ENCODE results near the gene MAP1A.

Gene MAP1A

DNA sequence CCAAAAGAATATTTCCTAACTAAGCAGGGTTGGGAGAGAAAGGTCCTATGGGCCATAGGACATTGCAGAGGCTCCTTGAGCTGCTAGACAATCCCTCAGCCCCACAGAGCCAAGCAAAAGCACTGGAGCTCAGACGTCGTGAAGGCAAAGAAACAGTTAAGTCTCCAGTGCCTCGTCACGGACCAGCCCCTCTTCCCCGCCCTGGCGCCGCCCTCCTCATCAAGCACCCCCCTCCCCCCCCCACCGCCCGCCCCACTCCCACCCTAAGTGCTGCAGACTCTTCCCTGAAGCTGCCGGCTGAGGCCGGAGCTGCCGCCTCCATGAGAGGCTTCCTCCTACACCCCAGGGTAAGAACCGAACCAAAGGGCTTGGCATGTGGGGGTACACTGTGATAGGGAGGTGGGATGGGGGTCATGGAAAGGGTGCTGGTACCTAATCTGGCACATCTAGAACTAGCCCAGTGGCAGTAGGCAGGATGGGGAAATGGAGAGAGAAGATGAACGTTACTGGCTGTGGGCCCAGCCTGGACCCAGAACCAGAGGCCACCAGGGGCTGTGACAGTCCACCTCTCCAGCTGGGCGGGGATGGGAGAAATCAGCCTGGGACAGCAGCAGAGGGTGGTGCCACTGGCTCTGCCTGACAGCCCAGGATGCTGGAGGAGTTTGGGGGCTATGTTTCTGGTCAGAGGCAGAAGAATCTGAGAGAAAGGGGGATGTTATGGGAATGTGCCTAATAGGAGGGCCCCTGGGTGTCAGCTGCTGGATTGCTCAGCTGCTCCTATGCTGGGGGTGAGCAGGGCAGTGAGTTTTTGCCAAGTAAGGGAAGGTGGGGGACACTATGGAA is at the start of gene MAP1A:
Gene MAP1A (plus strand): TSS at position 255 of the 843 bp plus-strand sequence. CDS start 3,866 bp downstream, outside the sequence.
- DNase-seq (ENCODE audit: low read depth in 2 of 2): no peak

DNA sequence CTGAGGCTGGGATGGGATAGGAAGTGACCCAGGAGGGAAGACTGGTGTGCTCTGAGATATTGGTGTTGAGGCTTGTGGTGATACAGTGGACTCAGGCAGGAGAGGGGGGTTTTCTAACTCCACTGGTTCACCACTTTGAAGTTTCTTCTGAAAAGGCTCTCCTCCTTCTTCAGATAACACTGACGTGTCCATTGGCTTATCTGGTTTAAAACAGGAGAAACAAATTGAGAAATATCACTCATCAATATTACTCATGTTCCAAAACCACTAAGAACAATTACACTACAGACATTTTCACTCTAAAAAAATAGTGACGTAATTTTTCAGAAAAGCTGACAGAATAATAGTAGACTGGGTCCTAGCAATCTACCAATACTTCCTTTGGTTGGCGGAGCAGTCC is 47.5 kb upstream of the MAP1A start:
- no peak for DNase-seq (ENCODE audit: low read depth in 2 of 2)

DNA sequence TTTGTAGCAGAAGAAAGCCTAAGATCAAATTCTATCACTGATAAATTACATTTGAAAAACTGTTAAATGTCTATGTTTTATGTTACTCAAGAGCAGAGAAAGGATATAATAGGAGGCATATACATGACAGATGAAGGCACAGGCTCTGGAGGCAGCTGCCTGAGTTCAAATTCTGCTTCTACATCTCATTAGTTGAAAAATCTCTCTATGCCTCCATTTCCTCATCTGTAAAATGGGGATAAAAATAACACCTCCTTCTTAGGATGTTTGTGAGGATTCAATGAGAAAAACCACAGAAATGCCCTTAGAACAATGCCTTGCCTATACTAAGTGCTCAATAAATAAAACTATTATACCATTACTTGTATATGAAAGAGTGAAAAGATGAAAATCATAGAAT is 45.4 kb upstream of the MAP1A start:
- DNase-seq (ENCODE audit: low read depth in 2 of 2): no peak

DNA sequence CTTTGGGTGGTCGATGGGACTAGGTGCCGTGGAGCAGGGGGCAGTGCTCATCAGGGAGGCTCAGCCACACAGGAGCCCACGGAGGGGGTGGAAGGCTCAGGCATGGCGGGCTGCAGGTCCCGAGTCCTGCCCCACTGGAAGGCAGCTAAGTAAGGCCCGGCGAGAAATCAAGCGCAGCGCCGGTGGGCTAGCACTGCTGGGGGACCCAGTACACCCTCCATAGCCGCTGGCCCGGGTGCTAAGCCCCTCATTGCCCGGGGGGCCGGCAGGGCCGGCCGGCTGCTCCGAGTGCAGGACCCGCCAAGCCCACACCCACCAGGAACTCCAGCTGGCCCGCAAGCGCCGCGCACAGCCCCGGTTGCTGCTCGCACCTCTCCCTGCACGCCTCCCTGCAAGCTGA is 43.5 kb upstream of the MAP1A start:
- DNase-seq (ENCODE audit: low read depth in 2 of 2): no peak

DNA sequence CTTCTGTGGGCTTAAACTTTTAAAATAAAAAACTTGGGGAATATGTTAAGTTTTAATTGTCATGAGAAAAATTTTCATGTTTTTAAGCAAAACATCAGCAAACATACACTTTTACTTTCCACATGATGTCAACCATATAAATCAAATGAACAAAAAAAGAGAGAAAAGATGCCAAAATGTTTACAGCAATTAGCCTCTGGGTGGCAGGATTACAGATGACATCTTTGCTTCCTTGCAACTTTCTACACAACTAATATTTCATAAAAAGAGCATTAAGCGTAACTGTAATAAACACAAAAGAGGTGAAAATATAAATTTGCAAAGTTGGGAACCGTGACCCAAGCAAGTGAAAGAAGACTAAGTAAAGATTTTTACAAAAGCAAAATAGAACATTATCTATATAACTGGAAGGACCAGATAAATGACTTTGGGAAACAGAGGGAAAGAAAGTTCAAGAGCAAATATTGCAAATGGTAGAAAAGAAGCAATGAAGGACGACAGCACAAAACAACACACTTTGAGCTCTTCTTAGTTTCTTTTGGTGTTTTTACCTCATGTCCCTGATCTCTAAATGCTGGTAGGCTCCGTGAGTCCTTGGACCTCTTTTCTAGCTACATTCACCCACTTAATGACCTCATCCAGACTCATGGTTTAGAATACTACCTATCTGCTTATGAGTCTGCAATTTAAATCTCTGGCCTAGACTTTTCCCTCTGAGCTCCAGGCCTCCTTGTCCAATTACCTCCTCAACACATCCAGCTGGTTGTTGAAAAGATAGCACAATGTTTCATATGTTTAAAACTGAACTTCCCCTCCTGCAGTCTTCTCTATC is 33.9 kb upstream of the MAP1A start:
- DNase-seq (ENCODE audit: low read depth in 2 of 2): no peak

DNA sequence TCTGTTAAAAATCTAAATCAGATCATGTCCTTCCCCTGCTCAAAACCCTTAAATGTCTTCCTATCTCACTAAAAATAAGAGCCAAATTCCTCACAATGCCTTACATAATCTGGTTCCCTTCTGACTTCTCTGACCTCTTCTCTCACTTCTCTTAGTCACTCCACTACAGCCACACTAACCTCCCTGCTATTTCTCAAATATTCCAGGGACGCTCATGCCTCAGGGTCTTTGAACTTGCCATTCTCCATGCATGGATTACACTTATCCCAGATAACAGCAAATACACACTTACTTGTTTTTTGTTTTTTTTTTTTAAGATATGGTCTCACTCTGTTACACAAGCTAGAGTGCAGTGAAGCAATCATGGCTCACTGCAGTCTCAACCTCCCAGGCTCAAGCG is 33.0 kb upstream of the MAP1A start:
- DNase-seq (ENCODE audit: low read depth in 2 of 2): no peak

DNA sequence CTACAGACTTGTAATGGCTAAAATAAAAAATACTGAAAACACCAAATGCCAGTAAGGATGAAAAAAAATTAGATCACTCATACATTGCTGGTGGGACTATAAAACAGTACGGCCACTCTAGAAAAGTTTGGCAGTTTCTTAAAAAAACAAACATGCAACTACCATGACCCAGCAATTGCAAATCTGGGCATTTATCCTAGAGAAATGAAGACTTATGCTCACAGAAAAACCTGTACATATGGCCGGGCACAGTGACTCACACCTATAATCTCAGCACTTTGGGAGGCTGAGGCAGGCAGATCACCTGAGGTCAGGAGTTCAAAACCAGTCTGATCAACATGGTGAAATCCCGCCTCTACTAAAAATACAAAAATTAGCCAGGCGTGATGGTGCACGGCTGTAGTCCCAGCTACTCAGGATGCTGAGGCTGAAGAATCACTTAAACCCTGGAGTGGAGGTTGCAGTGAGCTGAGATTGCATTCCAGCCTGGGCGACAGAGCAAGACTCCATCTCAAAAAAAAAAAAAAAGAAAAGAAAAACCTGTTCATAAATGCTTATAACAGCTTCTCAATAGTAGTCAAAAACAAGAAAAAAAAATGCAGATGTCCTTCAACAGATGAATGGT is 30.0 kb upstream of the MAP1A start:
- no peak for DNase-seq (ENCODE audit: low read depth in 2 of 2)

DNA sequence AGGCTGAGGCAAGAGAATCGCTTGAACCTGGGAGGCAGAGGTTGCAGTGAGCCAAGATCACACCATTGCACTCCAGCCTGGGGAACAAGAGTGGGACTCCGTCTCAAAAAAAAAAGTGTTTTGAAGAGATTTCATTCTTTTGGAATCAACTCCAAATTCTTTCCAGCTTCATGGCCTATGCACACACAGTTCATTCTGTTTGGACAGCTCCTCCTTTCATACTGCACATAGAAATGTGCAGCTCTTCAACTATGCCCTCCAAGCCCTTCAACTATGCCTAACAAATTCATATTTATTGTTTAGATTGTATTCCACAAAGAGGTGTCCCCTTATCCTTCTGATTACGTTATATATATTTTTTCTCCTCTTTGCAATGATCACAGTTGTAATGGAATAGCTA is 28.6 kb upstream of the MAP1A start:
- no peak for DNase-seq (ENCODE audit: low read depth in 2 of 2)

DNA sequence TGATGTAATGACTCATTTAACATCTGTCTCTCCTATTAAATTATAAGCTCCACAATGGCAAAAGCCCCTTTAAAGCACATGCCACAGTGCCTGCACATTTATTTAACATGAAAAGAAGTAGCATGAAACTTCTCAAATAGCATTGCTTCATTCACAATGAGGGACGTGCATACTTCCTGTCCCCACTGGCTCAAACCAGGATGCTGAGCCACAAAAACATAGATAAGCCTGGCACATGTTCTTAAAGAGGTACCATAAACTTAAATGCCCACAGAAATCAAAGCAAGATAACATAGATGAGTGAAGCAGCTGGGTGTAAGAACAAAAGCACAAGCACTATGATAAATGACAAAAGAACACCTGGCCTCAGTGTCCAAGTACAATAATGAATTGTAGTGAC is 28.2 kb upstream of the MAP1A start:
- no peak for DNase-seq (ENCODE audit: low read depth in 2 of 2)

DNA sequence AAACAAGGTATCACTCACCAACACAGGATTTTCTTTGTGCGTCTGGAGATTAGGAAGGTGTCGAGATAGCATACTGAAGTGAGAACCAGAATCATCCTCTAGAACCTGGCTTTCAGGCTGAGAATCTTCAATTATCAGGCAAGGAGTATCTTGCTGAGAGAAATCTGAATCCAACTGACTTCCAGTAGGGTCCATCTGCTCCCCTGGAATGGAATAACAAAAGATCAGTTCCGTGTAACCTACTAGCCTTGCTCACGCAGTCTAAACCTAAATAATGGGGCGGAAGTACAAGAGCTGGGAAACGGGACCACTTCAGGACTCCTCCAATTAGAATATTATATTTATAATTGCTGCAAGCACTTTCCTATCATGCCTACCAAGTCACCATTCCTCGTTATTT is 25.1 kb upstream of the MAP1A start:
- DNase-seq (ENCODE audit: low read depth in 2 of 2): no peak

DNA sequence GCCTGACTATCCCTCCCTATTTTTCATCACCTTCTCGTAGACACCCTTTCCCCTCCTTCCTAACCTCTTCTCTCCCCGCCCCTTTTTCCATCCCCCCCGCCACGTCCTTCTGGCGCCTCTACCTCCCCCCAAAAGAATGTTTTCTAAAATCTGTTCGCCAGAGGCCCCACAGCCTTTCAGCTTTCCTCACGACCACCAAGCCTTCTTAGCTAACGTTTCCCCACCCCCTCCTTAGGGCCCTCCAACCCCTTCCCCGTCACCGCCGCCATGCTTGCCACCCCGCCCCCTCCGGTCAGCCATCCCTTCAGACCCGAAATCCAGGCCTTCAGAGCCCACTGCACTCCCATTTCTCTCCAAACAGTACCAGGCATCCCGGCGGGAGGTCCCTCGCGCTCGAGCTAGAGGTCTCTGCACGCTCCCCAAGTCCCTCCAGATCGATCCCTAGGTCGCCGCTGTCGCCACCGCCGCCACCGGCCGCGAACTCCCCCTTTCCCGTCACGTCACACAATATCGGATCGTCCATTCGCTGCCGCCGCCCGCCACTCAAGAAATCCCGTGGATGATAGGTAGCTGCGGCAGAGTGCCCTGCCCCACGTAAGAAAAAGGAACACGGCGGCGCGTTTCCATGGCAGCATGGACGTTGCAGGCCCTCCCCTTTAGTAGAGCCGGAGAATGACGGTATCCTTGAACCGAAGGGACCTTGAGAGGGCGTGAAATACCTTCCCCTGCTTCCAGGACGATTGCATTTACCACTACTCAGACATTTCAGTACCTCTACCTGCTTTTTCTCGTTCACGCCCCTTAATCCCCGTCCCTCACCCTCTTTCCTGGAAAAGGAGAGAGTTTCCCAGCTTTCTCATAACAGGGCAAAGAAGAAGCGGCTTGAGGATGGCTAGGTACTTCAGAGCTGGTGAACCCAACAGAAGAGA is 24.5 kb upstream of the MAP1A start, which contains the start of gene TP53BP1:
Gene TP53BP1 (minus strand): TSS at position 484 of the 929 bp plus-strand sequence. CDS start 113 bp downstream, at position 371.
- peak; percentile 90 for DNase-seq (ENCODE audit: low read depth in 2 of 2)

DNA sequence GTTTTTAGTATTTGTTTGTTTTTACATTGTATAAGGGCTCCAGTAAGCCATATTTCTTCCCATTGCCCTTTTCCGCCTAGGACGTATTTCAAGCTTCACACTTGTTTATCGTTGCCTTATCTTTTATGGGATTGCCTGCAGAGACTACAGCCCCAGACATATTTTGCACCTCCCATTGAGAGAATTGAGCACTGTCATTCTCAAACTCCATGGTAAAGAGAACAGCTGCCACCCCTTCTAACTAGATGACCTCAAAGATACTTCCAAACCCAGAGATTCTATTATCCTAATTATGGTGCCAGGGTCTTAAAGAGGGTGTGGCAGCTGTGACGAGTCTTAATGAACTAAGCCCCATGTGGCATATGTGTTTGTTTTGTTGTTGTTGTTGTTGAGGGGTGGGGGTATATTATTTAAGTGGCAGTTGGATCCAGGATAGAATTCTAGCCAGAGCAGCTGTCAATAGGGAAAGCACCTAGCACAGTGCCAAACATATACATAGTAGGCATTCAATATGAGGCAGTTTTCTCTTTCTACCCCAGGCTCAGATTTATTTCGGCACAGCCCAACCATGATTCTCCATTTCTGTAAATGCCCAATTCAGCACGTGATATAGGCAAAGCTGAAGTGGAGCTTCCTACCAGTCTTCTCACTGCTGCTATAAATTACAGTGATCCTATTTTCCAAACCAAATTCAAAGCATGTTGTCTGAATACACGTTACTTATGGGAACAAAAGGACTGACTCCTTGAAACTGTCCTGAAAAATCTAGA is 23.5 kb upstream of the MAP1A start:
- no peak for DNase-seq (ENCODE audit: low read depth in 2 of 2)

DNA sequence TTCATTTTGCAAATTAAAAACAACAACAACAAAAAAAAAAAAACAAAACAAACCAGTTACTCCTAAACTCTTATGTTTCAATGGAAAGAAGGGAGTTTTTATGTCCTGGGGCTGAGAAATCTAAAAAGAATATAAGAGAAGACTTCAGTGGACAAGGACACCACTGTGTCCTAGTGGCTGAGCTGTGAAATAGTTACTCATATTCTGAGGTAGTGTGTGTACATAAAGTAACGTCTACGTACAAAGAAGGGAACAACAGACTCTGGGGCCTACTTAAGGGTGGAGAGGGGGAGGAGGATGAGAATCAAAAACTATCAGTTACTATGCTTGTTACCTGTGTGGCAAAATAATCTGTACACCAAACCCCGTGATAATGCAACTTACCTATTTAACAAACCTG is 18.4 kb upstream of the MAP1A start:
- no peak for DNase-seq (ENCODE audit: low read depth in 2 of 2)

DNA sequence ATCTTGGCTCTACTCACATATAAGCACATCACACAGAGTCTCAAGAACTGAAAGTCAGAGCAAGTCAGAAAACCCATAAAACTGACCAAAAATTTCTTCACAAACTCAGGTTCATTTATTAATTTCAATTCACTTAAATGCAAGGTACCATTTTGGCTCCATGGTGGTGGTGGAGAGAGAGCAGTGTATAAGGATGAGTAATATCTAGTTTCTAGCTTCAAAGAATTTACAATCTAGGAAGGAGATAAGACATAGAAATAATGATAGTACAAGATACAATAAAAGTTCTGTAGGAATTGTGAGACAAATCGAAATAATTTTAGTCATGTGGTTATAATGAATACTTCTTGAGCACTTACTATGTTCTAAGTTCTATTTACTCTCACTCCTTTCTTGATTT is 17.8 kb upstream of the MAP1A start:
- no peak for DNase-seq (ENCODE audit: low read depth in 2 of 2)

DNA sequence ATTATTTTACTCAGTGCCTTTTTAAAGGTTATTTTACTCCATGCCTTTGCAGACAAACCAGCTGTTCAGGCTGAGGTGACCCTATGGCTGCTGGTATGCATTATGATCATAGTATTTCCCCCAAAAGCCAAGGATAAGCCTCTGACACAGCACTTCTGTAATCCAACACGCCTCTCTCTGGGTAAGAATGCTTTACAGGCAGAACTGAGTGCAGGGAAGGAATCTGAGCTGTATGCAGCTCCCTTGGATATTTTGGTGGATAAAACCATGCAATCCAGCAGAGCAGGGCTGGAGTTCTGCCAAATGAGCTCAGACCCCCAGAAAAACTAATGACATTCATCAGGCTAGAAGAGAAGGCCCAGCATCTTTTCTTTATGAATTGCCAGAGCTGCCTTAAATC is 11.7 kb upstream of the MAP1A start:
- DNase-seq (ENCODE audit: low read depth in 2 of 2): no peak

DNA sequence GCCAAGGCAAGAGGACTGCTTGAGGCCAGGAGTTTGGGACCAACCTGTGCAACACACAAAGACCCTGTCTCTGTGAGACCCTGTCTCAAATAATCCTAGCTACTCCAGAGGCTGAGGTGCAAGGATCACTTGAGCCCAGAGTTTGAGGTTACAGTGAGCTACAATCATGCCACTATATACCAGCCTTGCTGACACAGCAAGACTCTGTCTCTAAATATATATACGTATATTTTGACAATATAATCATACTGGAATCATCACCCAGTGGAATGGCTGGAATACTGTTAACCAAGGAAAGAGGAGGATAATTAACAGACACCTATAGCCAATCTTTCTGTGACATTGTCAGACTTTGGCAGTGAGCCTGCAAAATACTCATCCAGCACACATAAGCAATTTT is 9.0 kb upstream of the MAP1A start:
- DNase-seq (ENCODE audit: low read depth in 2 of 2): no peak

DNA sequence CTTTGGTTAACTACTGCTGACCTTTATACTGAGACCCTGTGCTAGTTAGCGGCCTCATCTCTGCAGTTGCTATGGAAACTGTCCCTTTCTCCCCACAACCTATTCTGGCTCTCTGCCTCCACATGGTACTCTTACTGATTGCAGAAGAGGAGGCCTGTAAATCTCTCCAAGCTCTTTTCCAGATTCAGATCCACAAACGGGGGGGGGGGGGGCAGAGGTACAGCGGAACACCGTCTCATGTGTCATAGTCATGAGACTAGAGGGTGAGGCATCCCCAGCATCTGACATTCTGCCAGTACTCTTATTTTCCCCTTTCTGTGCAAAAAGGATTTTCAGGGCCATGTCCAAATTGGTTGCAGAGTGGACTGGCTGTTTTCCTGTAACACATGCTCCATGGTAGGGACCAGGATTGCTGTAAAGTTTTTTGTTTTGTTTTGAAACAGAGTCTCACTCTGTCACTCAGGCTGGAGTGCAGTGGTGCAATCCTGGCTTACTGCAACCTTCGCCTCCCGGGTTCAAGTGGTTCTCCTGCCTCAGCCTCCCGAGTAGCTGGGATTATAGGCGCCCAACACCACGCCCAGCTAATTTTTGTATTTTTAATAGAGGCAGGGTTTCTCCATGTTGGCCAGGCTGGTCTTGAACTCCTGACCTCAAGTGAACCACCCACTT is 8.3 kb upstream of the MAP1A start:
- no peak for DNase-seq (ENCODE audit: low read depth in 2 of 2)

DNA sequence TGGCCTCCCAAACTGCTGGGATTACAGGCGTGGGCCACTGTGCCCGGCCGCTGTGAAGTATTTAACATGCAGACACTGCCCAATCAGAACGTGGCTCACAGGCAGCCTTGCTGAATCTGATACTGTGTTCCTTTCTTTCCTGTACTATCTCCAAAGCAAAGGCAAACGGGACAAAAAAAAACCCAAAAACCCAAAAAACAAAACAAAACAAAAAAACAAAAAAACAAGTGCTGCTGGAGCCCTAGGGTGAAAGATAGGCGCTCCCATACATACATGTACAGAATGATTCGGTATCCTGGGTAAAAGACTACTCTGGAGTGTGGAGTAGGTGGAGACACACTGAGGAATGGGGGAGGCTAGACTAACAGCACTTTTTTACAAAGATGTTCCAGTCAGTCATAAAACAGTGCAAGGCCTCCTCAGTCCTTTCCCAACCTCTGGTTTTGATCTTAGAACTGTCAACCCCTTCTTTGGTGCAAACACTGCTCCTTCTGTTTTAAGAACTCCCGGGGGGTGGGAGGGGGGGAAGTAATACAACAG is 7.7 kb upstream of the MAP1A start:
- DNase-seq (ENCODE audit: low read depth in 2 of 2): no peak

DNA sequence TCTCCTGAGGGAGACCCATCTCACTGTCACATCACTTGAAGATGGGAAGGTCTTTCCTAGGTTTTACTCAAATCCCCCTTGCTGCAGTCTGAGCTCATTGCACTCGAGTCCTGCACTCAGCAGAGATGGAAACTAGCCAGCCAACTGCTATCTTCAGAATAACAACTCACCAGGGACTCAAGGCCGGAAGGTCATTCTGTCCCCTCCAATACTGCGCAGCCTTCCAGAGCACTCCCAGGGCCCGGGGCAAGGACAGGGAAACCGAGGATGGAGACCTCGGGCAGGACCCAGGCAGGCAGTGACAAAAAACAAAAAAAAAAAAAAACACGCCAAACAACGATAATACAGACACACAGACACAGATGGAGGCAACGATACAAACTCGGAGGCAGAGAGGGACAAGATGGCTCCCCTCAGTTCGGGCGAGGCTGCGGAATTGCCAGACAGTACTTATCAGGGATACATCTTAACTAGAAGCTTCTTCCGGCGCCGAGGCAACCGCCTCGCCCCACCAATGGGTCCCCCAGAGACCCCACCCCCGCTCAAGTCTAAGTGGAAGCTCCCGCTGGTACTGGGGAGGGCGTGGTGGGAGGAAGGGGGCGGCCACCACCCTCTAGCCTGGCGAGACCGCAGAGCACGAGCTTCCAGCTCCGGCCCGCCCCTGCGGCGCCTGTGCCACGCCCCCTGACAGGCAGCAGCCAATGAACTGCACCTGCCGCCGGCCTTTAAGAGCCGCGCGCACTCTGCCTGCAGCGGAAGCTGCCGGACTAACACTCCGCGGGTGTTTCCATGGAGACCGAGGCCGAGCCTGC is 7.0 kb upstream of the MAP1A start:
- DNase-seq (ENCODE audit: low read depth in 2 of 2): peak; percentile 91 to 93

Measured in stimulated activated CD8-positive, alpha-beta memory T cell treated with anti-CD3 and anti-CD28 coated beads, Interleukin-2, amount 100 ng/mL, for 1 hour (primary cell).